ENCODE results near the gene PFKFB4.
A peak's percentile ranks its signal among the peaks of the same experiment; 100 is the strongest.
"Not testable (repeated sequence)": the region's sequence is repeated elsewhere in the genome, so short reads cannot be mapped to it uniquely, and the experiment has no call there.

The PFKFB4 gene

GRCh38 chr3:48482822-48483221 lies 73.8 kb downstream of the PFKFB4 start:
- not testable (repeated sequence) for DNase-seq

GRCh38 chr3:48480891-48481290 lies 75.7 kb downstream of the PFKFB4 start:
- DNase-seq, result not testable (repeated sequence)

GRCh38 chr3:48478626-48479555 lies 77.7 kb downstream of the PFKFB4 start:
- DNase-seq, result peak; percentile 76

- DNase-seq, result no peak
Measured at GRCh38 chr3:48477959-48478520, 78.6 kb downstream of the PFKFB4 start.

- DNase-seq, result no peak
Measured at GRCh38 chr3:48476426-48477053, 80.1 kb downstream of the PFKFB4 start.

GRCh38 chr3:48475188-48475587 lies 81.4 kb downstream of the PFKFB4 start:
- no peak for DNase-seq

GRCh38 chr3:48474619-48475018 lies 82.0 kb downstream of the PFKFB4 start:
- no peak for DNase-seq

- DNase-seq, result not testable (repeated sequence)
Measured at GRCh38 chr3:48474031-48474430, 82.6 kb downstream of the PFKFB4 start.

- DNase-seq, result no peak
Measured at GRCh38 chr3:48473617-48473952, 83.0 kb downstream of the PFKFB4 start.

GRCh38 chr3:48472923-48473616 lies 83.5 kb downstream of the PFKFB4 start:
- DNase-seq, result peak; percentile 98

GRCh38 chr3:48472673-48472922 lies 84.0 kb downstream of the PFKFB4 start:
- DNase-seq, result no peak

- DNase-seq, result no peak
Measured at GRCh38 chr3:48470286-48470685, 86.3 kb downstream of the PFKFB4 start.

- DNase-seq, result no peak
Measured at GRCh38 chr3:48469046-48469915, 87.3 kb downstream of the PFKFB4 start.

GRCh38 chr3:48468329-48468731 lies 88.3 kb downstream of the PFKFB4 start:
- DNase-seq, result no peak
